HK-2 (cell line): ENCODE data around the gene LMO7.
"Not testable (repeated sequence)": the region's sequence is repeated elsewhere in the genome, so short reads cannot be mapped to it uniquely, and the experiment has no call there.

Experiments used
- DNase-seq: peaks from one replicate; pipeline ENCODE4 v3.0.0-alpha.2; 2018; ENCODE audit not compliant: unreplicated experiment

Gene LMO7

DNA sequence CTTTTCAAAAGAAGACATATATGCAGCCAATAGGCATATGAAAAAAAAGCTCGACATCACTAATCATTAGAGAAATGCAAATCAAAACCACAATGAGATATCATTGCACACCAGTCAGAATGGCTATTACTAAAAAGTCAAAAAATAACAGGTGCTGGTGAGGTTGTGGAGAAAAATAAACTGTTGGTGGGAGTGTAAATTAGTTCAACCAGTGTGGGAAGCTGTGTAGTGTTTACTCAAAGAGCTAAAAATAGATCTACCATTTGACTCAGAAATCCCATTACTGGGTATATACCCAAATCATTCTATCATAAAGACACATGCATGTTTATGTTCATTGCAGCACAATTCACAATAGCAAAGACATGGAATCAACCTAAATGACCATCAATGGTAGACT lies 106.9 kb downstream of the LMO7 start:
- not testable (repeated sequence) for DNase-seq

GRCh38 chr13:75744127-75744526 lies 108.0 kb downstream of the LMO7 start:
- no peak for DNase-seq

GRCh38 chr13:75745387-75745786 lies 109.3 kb downstream of the LMO7 start:
- DNase-seq: no peak

GRCh38 chr13:75748874-75749273 lies 112.7 kb downstream of the LMO7 start:
- DNase-seq: no peak

DNA sequence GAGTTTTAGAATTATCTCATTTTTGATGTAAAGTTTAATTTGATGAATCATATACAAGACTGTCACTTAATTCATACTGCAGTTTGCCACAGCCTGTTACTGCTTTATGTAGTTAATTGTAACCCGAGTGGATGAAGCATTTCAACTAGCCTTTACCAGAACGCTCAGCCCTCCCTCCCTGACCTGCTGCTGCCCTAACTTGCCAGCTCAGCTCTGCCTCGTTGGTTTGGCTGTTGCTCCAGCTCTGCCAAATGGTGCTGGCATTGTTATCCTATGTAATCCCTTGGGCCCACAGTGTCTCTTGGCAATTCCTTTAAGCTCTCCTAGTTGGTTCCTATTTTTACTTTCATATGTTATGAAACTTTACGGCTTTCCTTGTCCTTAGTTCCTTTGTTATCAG lies 113.3 kb downstream of the LMO7 start:
- peak; percentile 3 for DNase-seq

GRCh38 chr13:75751350-75751749 lies 115.2 kb downstream of the LMO7 start:
- no peak for DNase-seq

- DNase-seq: no peak
These were observed 116.7 kb downstream of the LMO7 start for GRCh38 chr13:75752826-75753225.

GRCh38 chr13:75754936-75755335 lies 118.8 kb downstream of the LMO7 start:
- DNase-seq: no peak

DNA sequence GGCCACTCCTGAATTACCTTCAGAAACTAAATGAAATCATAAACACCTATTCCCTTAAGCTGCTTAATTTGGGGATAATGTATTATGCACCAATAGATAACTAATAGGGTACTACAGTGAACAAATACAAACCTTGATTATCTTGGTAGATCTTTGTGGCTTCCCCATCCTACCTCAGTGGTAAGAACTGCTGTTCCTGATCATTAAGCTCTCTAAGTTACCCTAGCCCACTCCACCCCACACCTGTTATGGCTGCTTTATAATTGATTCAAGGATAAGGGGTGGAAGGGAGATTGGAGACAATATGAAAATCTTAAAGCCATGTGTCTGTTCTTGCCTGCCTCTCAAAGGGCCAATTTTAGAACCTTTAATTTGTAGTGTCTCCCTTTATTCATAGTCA lies 121.2 kb downstream of the LMO7 start:
- no peak for DNase-seq

DNA sequence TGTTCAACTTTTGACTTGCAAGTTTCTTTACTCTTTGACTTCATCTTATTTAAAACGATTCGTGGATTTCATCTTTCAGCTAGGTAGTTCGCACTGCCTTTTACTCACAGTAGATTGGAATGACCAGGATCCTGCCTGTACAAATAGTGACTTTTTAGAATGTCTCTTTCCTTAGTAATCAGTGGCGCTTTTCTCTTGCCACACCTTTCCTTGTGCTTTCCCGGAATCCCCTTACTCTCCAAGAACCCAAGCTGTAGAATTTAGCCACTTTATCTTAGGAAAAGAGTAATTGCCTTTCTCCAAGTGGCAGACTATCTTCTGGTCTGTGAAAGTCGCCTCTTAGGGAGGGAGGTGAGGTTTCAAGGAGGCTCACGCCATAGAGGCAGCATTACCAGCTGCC lies 123.4 kb downstream of the LMO7 start:
- DNase-seq: no peak

DNA sequence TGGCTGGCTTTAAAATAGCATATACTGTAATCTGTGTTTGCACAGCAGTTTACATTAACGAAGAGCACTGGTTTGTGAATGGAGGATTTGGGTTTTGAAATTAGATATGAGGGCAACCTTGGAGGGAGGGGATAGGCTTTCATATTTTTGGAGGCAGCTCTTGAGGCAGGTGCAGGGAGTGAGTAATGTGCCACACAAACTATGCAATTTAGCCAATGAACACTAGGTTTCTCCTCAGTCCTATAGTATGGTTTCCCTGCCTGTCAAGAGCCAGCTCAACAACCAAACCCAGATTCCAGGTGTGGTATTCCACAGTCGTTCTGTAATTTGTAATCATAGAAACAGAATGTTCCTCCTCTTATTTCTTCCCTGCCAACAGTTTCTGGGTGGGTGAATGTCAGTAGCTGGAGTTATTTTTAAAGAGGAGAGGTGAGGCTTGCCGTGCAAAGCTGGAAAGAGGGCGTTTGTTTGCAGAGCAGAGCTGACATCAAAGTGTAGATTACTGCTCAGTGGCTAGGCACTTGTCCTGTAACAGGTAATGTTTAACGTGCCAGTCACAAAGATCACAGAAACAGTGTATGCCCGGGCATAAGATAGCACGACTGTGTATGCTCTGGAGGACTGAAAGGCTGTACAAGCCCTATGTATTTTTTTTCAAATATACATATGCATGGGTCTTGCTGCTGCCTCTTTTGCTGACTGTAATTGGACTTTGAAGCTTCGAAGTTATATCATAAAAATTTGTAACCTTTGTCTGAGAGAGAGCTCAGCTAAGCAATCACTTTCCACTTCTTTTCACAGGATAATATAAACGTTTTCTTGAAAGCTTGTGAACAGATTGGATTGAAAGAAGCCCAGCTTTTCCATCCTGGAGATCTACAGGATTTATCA lies 124.2 kb downstream of the LMO7 start:
- peak; percentile 9 for DNase-seq

- no peak for DNase-seq
These were observed 125.2 kb downstream of the LMO7 start for GRCh38 chr13:75761369-75761768.

DNA sequence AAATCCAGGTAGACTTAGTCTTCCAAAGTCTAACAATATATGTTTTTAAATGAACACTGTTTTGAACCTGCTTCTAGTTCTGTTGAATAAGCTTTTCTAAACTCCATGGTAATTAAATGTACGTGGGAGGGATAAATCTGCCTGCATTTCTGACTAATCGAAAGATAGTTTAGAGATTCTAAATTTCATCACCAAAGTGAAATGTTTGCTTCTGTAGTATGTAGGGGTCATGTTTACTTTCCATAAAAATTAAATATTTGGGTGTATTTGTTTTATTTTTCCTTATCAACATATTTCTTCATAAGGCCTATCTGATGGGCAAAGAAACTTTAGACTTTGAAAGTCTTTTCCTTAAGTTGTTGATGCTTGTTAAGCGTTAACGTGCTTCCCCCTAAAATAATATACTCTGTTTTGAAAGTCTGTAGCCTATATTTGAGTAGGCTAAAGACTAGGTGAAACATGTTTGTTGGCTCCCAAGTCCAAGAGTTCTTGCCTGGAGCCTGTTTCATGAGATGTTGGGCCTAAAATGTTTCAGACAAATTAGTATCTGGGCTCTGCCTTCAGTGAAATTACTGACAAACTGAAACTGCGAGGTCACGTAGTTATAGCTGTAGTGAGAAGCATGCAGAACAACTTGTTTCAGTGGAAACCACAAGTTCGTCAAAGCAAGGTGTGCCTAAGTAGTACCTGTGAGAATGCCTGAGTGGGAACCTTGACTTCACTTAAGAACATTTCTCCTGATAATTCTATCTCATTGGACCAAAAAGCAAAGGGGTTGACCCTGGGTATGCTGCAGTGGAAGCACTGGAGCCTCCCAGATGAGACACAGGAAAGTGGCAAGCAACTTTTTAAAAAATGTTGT lies 126.2 kb downstream of the LMO7 start:
- DNase-seq: no peak

DNA sequence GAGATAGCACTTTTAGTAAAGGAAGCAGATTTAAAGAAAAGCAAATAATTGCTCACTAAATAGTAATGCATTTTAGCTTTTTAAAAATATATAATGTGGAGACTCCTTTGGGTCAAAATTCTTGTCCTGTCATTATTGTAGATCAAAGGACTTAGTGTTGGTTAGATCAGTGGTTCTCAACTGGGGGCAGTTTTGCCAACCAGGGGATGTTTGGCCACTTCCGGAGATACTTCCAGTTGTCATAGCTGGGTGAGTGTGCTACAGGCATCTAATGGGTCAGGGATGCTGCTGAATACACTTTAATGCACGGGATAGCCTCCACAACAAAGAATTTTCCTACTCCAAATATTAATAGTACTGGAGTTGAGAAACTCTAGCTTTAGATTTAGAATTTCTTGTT lies 126.8 kb downstream of the LMO7 start:
- no peak for DNase-seq

DNA sequence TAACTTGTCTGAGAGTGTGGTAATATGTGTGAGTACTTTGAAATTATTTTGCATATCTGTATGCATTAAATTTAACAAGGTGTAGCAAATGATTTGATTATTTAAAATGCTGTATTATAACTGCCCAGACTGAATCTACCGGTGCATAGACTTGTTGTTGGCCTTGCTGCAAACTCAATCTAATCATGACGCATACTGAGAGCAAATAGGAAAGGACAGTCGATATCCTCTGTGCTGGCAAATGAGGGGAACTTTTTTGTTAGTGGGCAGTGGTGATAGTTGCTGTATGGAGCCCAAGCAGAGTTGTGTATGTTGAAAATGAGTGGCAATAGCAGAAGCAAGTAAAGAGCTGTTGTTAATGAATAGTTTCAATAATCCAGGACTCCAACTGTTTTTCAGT lies 127.4 kb downstream of the LMO7 start:
- DNase-seq: no peak

DNA sequence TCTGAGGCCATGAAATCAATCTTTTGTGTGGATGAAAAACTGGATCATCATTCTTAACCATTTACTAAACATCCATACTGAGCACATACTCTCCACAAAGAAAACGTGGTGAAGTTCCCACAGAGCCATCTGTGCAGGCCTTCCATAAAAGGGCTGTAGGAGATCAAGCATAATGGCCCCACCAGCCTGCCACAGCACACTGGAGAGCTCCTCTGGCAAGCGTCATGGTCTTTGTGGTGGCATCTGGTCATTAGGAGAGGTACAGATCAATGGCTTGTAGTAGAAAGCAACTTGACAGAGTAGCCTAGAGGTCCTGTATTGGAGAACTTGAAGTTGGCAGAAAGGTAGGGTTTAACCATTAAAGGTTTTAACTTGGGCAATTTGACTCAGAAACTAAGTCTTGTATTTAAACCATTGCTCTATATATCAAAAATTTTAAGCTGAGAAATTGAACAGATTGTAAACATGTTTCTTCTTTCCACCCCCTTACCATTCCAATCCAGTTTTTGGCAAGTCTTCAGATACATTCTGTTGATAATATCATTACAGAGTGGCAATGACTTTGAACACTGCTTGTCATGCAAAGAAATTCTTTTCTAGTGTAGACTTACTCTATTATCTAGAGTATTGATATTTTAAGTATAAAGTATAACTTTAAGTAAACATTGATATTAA lies 128.3 kb downstream of the LMO7 start:
- no peak for DNase-seq

DNA sequence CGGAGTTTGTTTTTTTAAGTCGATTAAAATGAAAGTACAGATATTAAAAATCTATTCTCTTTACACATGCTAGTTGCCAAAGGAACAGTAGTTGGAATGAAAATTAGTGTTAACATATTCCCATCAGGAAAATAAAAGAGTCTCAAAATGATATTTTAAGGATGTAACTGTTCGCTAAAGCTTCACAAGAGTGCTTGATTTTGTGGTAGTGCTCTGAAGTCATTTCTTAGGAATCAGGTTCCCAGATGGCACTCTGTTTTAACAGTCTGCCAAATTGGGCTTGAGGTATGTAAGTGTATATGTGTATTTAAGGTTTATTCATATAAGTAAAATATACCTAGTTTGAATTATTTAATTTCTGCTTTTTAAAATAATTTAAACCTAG lies 128.8 kb downstream of the LMO7 start:
- DNase-seq: no peak

DNA sequence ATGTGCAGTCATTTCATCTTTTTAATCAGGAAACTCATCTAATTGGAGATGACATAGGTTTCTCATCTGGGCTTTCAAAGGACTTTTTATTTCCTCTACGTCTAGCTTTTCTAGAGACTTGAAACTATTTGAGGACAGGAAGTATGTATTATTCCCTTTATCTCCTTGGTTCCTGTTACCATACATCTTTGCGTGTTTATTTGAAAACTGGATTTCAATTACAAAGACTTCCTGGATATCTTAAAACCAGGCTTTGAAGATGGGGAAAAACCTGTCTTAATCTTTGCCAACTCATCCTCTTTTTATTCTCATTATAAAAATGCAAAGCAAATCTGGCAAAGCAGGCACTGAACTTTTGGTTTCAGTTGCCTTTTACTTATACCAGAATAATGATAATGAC lies 130.5 kb downstream of the LMO7 start:
- no peak for DNase-seq

DNA sequence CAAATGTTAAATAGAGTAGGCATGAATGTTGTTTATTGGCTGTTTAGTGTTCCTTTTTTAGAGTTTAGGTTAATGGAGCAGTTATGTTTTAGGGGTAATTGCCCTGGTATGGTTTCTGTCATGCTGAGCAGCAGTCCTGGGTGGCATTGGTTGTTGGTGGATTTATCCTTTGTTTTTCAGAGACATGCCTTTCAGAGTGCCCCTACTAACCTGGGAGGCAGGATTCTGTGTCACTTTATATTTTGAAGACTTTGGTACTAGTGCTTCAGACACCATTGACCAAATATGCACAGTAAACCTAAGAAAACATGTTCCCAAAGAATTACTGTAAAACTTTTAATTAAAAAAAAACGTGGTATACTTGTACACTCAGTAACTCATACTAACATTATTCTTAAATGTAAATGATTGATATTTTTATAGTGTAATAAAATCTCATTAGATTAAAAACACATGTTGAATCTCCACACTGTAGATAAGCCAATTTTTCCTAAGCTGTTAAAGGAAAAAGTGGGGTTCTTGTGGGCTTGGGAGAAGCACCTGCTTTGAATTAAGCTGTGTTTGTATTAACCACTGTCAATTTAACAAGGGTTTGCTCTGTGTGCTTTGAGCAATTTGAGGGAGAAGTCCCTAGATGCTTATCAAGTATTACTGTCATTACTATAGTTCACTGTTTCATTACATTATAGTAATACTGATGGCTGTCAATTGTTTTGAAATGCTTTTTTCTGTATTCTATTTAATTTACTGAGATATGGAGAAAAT lies 133.2 kb downstream of the LMO7 start:
- no peak for DNase-seq

- DNase-seq: no peak
These were observed 134.0 kb downstream of the LMO7 start for GRCh38 chr13:75770164-75770563.

- no peak for DNase-seq
These were observed 134.5 kb downstream of the LMO7 start for GRCh38 chr13:75770592-75771011.

DNA sequence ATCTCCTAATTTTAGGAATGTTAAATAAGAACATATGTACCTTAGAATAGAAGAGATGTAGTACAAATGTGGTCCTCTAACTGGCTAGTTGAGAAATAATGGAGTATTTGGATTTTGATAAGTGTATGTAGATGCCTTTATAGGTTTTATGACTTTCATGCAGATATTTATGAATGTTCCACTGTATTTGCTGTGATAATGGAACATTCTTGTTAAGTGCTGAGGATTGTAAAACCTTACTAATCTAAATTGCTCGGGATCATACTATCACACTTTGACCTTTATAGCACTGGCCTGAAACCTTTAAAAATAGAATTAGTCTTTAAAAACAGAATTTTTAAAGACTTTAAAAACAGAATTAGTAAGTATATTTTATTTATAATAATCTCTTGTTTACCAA lies 135.1 kb downstream of the LMO7 start:
- DNase-seq: no peak
